ENCODE measurements around the gene PCDHGA9. TPM values are rescaled to one million over a fixed set of nuclear protein-coding genes. Genes with fewer than 3 reads are reported as not detected.

Gene PCDHGA9
- polyA plus RNA-seq, 3 donors: not detected

DNA sequence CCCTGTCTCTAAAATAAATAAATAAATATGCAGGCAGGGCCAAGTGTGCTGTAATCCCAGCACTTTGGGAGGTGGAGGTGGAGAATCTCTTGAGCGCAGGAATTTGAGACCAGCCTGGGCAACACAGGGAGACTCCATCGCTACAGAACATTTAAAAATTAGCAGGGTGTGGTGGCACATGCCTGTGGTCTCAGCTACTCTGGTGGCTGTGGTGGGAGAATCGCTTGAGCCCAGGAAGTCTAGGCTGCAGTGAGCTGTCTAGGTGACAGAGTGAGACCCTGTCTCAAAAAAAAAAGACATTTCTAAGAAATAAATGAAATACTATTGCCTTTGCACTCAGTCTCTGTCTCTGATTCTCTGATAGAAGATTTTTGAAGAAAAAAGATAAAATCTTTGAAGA lies 9.0 kb downstream of the PCDHGA9 start:
- 94% methylated on average over 2 of the region's 3 CpGs for WGBS (ENCODE audit: insufficient coverage)
- H3K4me3 Mint-ChIP-seq: peak overlapping the region in 1 of 2 donors; percentile 35

DNA sequence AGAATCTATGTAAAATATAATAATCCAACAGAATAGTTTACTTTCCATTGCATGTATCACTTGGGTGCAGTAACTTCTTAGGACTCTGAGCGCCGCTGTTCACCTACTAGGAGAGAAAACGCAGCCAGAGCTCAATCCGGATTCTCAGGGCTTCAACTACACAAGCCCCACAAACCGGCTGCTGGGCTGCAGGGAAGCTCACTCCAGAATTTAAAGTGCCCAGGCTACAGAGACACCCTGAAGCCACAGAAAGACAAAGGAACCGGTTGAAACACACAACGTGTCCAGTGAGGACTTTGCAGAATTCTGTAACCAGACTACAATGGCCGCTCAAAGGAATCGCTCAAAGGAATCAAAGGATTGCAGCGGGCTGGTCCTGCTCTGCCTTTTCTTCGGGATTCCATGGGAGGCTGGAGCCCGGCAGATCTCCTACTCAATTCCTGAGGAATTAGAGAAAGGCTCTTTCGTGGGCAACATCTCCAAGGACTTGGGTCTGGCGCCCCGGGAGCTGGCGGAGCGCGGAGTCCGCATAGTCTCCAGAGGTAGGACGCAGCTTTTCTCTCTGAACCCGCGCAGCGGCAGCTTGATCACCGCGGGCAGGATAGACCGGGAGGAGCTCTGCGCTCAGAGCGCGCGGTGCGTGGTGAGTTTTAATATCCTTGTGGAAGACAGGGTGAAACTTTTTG lies 10.4 kb downstream of the PCDHGA9 start, which contains the start of gene PCDHGA10:
TSS of gene PCDHGA10 (plus strand) at position 134 of the 686 bp plus-strand sequence. CDS start at position 323, 189 bp downstream.
- peaks cover 25% of the 10 kb centered on the region for H3K4me1 Mint-ChIP-seq
- DNase-seq: peak; percentile 27 to 44 (median 43)
- Histone ChIP-seq H3K9me3 (replicated peaks in 1 of 2; ENCODE audit: control insufficient read depth in 1 of 2, insufficient read depth in 1 of 2, low read length in 2 of 2) (peaks cover 28 to 54% of the 10 kb centered on the region in 2 donors), H3K4me1 (ENCODE audit: control insufficient read depth in 1 of 2, insufficient read depth in 2 of 2, low read length in 2 of 2) (peaks cover 16 to 22% of the 10 kb centered on the region in 2 donors), H3K4me3 (replicated peaks in 1 of 3; ENCODE audit: low read depth in 2 of 3, low read length in 3 of 3) (peak within 1 kb of the TSS; percentile 3 to 73 (median 33)), H2AFZ (ENCODE audit: insufficient read depth, low read depth, low read length, poor library complexity, severe bottlenecking) (peak within 1 kb of the TSS; percentile 75), H3K9ac (ENCODE audit: insufficient read depth, low read length, poor library complexity, severe bottlenecking) (no peak within 1 kb of the TSS), H3K79me2 (ENCODE audit: insufficient read depth, low read length) (no peaks in the 10 kb centered on the region), H3K4me2 (replicated peaks; ENCODE audit: extremely low read depth, low read length, poor library complexity, severe bottlenecking) (peak within 1 kb of the TSS; percentile 73), H4K20me1 (ENCODE audit: insufficient read depth, low read length) (no peaks in the 10 kb centered on the region), H3K27me3 (ENCODE audit: control insufficient read depth in 2 of 2, insufficient read depth in 2 of 2, low read length in 2 of 2) (peaks cover 74 to 100% of the 10 kb centered on the region in 2 donors), H3K36me3 (replicated peaks in 1 of 2; ENCODE audit: control insufficient read depth in 1 of 2, insufficient read depth in 2 of 2, low read length in 2 of 2) (no peaks in the 10 kb centered on the region), H3K27ac (ENCODE audit: low read depth in 1 of 2, low read length in 2 of 2) (no peak within 1 kb of the TSS)
- peak within 1 kb of the TSS; percentile 80 to 88 for H3K4me3 Mint-ChIP-seq
- intact Hi-C loops (cut with micrococcal nuclease): loop anchor here (5.0 kb wide), 2 partner anchors 109 to 149 kb away; no protein-coding TSS in a partner anchor
- TF ChIP-seq, protein P1, sequence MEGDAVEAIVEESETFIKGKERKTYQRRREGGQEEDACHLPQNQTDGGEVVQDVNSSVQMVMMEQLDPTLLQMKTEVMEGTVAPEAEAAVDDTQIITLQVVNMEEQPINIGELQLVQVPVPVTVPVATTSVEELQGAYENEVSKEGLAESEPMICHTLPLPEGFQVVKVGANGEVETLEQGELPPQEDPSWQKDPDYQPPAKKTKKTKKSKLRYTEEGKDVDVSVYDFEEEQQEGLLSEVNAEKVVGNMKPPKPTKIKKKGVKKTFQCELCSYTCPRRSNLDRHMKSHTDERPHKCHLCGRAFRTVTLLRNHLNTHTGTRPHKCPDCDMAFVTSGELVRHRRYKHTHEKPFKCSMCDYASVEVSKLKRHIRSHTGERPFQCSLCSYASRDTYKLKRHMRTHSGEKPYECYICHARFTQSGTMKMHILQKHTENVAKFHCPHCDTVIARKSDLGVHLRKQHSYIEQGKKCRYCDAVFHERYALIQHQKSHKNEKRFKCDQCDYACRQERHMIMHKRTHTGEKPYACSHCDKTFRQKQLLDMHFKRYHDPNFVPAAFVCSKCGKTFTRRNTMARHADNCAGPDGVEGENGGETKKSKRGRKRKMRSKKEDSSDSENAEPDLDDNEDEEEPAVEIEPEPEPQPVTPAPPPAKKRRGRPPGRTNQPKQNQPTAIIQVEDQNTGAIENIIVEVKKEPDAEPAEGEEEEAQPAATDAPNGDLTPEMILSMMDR (IDR thresholded peaks at IDR 0.05): peak; percentile 80
- WGBS (ENCODE audit: insufficient coverage): 4% methylated on average over 25 of the region's 31 CpGs
- H3K9me3 Mint-ChIP-seq: peaks cover 20 to 64% (median 49%) of the 10 kb centered on the region in 7 donors
- no peak within 1 kb of the TSS for H3K27ac Mint-ChIP-seq
- H3K36me3 Mint-ChIP-seq: peaks cover 16 to 19% of the 10 kb centered on the region in 2 donors
- H3K27me3 Mint-ChIP-seq (ENCODE audit: low read depth in 3 of 3): peaks cover 79 to 86% (median 84%) of the 10 kb centered on the region in 3 donors

More for the DNA sequence above, 9.0 kb downstream of the PCDHGA9 start:
- H3K27ac Mint-ChIP-seq: no peak overlapping the region
- Histone ChIP-seq H3K79me2 (ENCODE audit: insufficient read depth, low read length) (no peaks in the 10 kb centered on the region), H3K9ac (ENCODE audit: insufficient read depth, low read length, poor library complexity, severe bottlenecking) (no peak overlapping the region), H4K20me1 (ENCODE audit: insufficient read depth, low read length) (no peaks in the 10 kb centered on the region), H3K4me3 (replicated peaks in 1 of 3; ENCODE audit: low read depth in 2 of 3, low read length in 3 of 3) (no peak overlapping the region), H3K27me3 (ENCODE audit: control insufficient read depth in 2 of 2, insufficient read depth in 2 of 2, low read length in 2 of 2) (peaks cover 83 to 100% of the 10 kb centered on the region in 2 donors), H3K27ac (ENCODE audit: low read depth in 1 of 2, low read length in 2 of 2) (no peak overlapping the region), H3K4me1 (ENCODE audit: control insufficient read depth in 1 of 2, insufficient read depth in 2 of 2, low read length in 2 of 2) (peaks cover 11 to 17% of the 10 kb centered on the region in 2 donors), H3K9me3 (replicated peaks in 1 of 2; ENCODE audit: control insufficient read depth in 1 of 2, insufficient read depth in 1 of 2, low read length in 2 of 2) (peaks cover 32 to 60% of the 10 kb centered on the region in 2 donors), H3K36me3 (replicated peaks in 1 of 2; ENCODE audit: control insufficient read depth in 1 of 2, insufficient read depth in 2 of 2, low read length in 2 of 2) (no peaks in the 10 kb centered on the region), H3K4me2 (replicated peaks; ENCODE audit: extremely low read depth, low read length, poor library complexity, severe bottlenecking) (no peak overlapping the region), H2AFZ (ENCODE audit: insufficient read depth, low read depth, low read length, poor library complexity, severe bottlenecking) (no peak overlapping the region)
- DNase-seq: no peak
- peaks cover 18 to 21% of the 10 kb centered on the region in 2 donors for H3K36me3 Mint-ChIP-seq
- TF ChIP-seq, protein P1 (IDR thresholded peaks at IDR 0.05): no peak
- H3K4me1 Mint-ChIP-seq: peaks cover 22% of the 10 kb centered on the region
- intact Hi-C loops (cut with micrococcal nuclease): loop anchor here (5.0 kb wide), 2 partner anchors 111 to 151 kb away; no protein-coding TSS in a partner anchor
- H3K9me3 Mint-ChIP-seq: peaks cover 21 to 64% (median 49%) of the 10 kb centered on the region in 7 donors
- peaks cover 82 to 93% (median 87%) of the 10 kb centered on the region in 3 donors for H3K27me3 Mint-ChIP-seq (ENCODE audit: low read depth in 3 of 3)
